Progenitor cell of endocrine pancreas (in vitro differentiated cells): ENCODE data around the gene MACC1. TPM values are rescaled to one million over a fixed set of nuclear protein-coding genes. Genes with fewer than 3 reads are reported as not detected.
A peak's percentile ranks its signal among the peaks of the same experiment; 100 is the strongest.

Experiments used
- DNase-seq: peaks from one replicate; pipeline ENCODE4 v3.0.0; 2021; ENCODE audit warnings: low spot score; ENCODE audit not compliant: unreplicated experiment
- H3K27ac Mint-ChIP-seq: 2 replicates; pipeline ENCODE4 v1.8.0; 2021; ENCODE audit warnings: mild to moderate bottlenecking, moderate library complexity, mixed read lengths
- H3K27me3 Mint-ChIP-seq: 2 replicates; pipeline ENCODE4 v1.8.0; 2021; ENCODE audit warnings: mixed read lengths
- H3K36me3 Mint-ChIP-seq: 2 replicates; pipeline ENCODE4 v1.8.0; 2022; ENCODE audit warnings: mixed read lengths; ENCODE audit not compliant: insufficient read depth
- H3K4me1 Mint-ChIP-seq: 2 replicates; pipeline ENCODE4 v1.8.0; 2021; ENCODE audit warnings: low read depth, mixed read lengths
- H3K4me3 Mint-ChIP-seq: 2 replicates; pipeline ENCODE4 v1.8.0; 2021; ENCODE audit warnings: low read depth, mild to moderate bottlenecking, moderate library complexity, mixed read lengths
- H3K9me3 Mint-ChIP-seq: 2 replicates; pipeline ENCODE4 v1.8.0; 2021; ENCODE audit warnings: low read depth, mixed read lengths
- CTCF ChIP-seq: fragments of 200-600 bp; sonication (generic); IDR thresholded peaks from one replicate; pipeline ENCODE4 v1.5.0; 2021; ENCODE audit warnings: antibody characterized with exemption, mild to moderate bottlenecking; ENCODE audit not compliant: unreplicated experiment
- total RNA-seq: library from RNA; stranded (reverse); gene quantifications from 2 replicates; pipeline ENCODE4 v1.2.1, GENCODE V29; 2021

Gene MACC1
- total RNA-seq, 1 donor from 2014 or later, result 16.1 TPM

DNA sequence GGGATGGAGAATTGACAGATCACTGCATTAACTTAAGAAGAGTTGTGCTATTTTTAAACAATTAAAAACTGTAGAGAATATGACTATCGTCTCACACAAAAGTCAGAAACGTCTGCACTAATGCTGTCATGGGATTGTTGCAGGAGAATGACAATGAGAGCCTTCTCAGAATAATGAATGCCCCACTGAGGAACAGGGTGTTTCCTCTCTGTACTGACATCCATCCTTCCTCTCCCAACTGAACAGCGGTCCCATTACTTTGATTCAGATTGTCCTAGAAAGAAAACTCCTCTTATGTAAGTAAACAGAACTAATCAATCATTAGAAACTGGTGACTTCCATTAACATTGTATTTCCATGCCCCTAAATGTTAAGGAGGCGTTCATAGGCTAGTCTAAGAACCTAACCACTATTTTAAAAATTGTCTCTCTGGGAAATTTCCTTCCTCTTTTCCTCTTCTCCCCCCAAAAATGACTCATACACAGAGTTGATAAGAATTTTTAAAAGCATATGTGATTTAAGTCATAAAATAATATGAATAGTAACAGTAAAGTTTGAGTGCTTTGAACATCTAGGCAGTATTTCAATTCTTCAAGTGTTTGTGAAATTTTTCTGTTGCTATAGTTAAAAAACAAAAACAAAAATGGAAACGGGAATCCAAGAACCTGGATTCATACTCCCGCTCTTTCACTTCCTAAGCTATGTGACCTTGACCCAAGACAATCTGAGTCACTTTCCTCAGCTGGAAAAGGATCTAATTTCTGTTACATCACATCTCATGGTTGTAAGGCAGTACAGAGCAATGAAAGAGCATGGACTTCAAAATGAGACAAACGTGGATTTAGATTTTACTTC is 12.7 kb upstream of the MACC1 start:
- no peak overlapping the region for H3K4me3 Mint-ChIP-seq
- peaks cover 3% of the 10 kb centered on the region for H3K4me1 Mint-ChIP-seq
- no peak for TF ChIP-seq CTCF
- H3K27me3 Mint-ChIP-seq, result no peaks in the 10 kb centered on the region
- no peaks in the 10 kb centered on the region for H3K36me3 Mint-ChIP-seq
- H3K9me3 Mint-ChIP-seq, result no peaks in the 10 kb centered on the region
- DNase-seq, result no peak
- H3K27ac Mint-ChIP-seq, result no peak overlapping the region

GRCh38 chr7:20229081-20229480 is 11.9 kb upstream of the MACC1 start:
- no peak for DNase-seq
- Mint-ChIP-seq H3K27ac (no peak overlapping the region), H3K9me3 (no peaks in the 10 kb centered on the region), H3K4me1 (peaks cover 3% of the 10 kb centered on the region), H3K27me3 (no peaks in the 10 kb centered on the region), H3K4me3 (no peak overlapping the region), H3K36me3 (no peaks in the 10 kb centered on the region)
- no peak for TF ChIP-seq CTCF

DNA sequence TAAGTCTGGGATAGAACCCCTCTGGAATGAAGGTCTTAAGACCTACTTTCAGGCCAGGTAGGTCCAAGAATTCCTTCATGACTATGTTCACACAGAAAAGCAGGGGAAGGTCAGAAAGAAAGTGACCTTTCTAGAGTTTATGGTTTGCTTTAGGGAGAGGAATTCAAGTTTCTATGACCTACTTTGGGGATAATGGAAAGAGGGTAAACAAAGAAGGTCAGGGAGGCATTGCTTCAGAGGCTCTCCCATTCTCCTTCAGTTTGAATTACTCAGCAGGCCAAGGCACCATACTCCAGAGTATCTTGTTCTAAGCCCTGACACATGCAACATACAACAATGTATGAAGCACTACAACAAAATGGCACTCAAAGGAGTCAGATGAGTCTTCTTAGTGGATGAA is 11.5 kb upstream of the MACC1 start:
- no peak overlapping the region for H3K4me3 Mint-ChIP-seq
- TF ChIP-seq CTCF, result no peak
- DNase-seq, result no peak
- no peaks in the 10 kb centered on the region for H3K27me3 Mint-ChIP-seq
- no peaks in the 10 kb centered on the region for H3K36me3 Mint-ChIP-seq
- H3K27ac Mint-ChIP-seq, result peak overlapping the region; percentile 25
- H3K9me3 Mint-ChIP-seq, result no peaks in the 10 kb centered on the region
- peaks cover 3% of the 10 kb centered on the region for H3K4me1 Mint-ChIP-seq

- TF ChIP-seq CTCF, result no peak
- Mint-ChIP-seq H3K27me3 (no peaks in the 10 kb centered on the region), H3K9me3 (no peaks in the 10 kb centered on the region), H3K4me3 (no peak overlapping the region), H3K27ac (no peak overlapping the region), H3K36me3 (no peaks in the 10 kb centered on the region), H3K4me1 (peaks cover 3% of the 10 kb centered on the region)
- no peak for DNase-seq
Observed at GRCh38 chr7:20227291-20227795, 10.2 kb upstream of the MACC1 start.

DNA sequence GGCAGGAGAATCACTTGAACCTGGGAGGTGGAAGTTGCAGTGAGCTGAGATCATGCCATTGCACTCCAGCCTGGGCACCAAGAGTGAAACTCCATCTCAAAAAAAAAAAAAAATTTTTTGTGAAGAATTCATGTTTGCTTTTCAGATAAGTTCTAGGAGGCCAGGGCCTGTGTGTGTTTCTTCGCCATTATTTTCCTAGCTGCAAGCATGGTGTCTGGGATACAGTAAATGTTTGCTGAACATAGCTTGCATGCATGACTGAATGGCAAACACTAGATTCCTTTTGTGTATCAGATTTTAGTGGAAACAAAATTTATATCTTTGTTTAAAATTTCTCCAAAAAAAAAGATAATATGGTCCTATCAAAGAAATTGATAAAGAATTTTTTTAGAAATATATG is 9.7 kb upstream of the MACC1 start:
- no peak for DNase-seq
- H3K4me1 Mint-ChIP-seq, result peaks cover 3% of the 10 kb centered on the region
- H3K9me3 Mint-ChIP-seq, result no peaks in the 10 kb centered on the region
- no peak for TF ChIP-seq CTCF
- H3K27me3 Mint-ChIP-seq, result no peaks in the 10 kb centered on the region
- H3K36me3 Mint-ChIP-seq, result no peaks in the 10 kb centered on the region
- no peak overlapping the region for H3K27ac Mint-ChIP-seq
- H3K4me3 Mint-ChIP-seq, result no peak overlapping the region
